Heart right ventricle (tissue), 16 donors: Measurements from ENCODE around the gene MMRN2. TPM values are rescaled to one million over a fixed set of nuclear protein-coding genes. Genes with fewer than 3 reads are reported as not detected.

Experiments
- ATAC-seq, 8 donors: fragments of 200-7000 bp; cut with Tn5 transposase; one replicate each; pipeline ENCODE4 v1.9.1; 2020; ENCODE audit warnings: mild to moderate bottlenecking in 8 of 8, moderate library complexity in 8 of 8, moderate number of reproducible peaks in 1 of 8
- DNase-seq, 2 donors: peaks; one replicate each; pipeline ENCODE4 v3.0.0-alpha.2; 2020
- H3K27ac ChIP-seq, 10 donors: fragments of 200-600 bp; sonication (generic) in 2 of 10; one replicate each; pipeline versions ENCODE4 v1.5.0 to v1.8.0; 2020 to 2022; ENCODE audit warnings: mild to moderate bottlenecking in 3 of 10
- H3K27me3 ChIP-seq, 7 donors: fragments of 200-600 bp; one replicate each; pipeline ENCODE4 v1.8.0; 2021 to 2022; ENCODE audit warnings: mild to moderate bottlenecking in 2 of 7
- H3K36me3 ChIP-seq, 9 donors: fragments of 200-600 bp; sonication (generic) in 1 of 9; one replicate each; pipeline versions ENCODE4 v1.5.0 to v1.8.0; 2020 to 2022; ENCODE audit warnings: mild to moderate bottlenecking in 2 of 9
- H3K4me1 ChIP-seq, 9 donors: fragments of 200-600 bp; sonication (generic) in 1 of 9; one replicate each; pipeline versions ENCODE4 v1.5.0 to v1.8.0; 2020 to 2022; ENCODE audit warnings: mild to moderate bottlenecking in 4 of 9
- H3K4me3 ChIP-seq, 10 donors: fragments of 200-600 bp; sonication (generic) in 2 of 10; one replicate each; pipeline versions ENCODE4 v1.5.0 to v1.8.0; 2020 to 2022; ENCODE audit warnings: mild to moderate bottlenecking in 7 of 10, moderate library complexity in 2 of 10
- H3K9me3 ChIP-seq, 11 donors: fragments of 200-600 bp in 10 of 11; sonication (generic) in 2 of 11; one replicate each; pipeline versions ENCODE4 v1.5.0 to v1.8.0; 2013 to 2022; ENCODE audit warnings: mild to moderate bottlenecking in 2 of 11, control low read depth in 1 of 11, moderate library complexity in 1 of 11
- CTCF ChIP-seq, 9 donors: fragments of 200-600 bp; sonication (generic) in 2 of 9; IDR thresholded peaks; one replicate each; pipeline versions ENCODE4 v1.5.0 to v1.8.0; 2021 to 2022; ENCODE audit warnings: antibody characterized with exemption in 9 of 9, mild to moderate bottlenecking in 5 of 9, moderate library complexity in 1 of 9
- WGBS, 2 donors: extraction: QIAGEN DNeasy Blood & Tissue Kit; methylation state at CpG; one replicate each; pipeline ENCODE4 v1.1.7; 2013; ENCODE audit warnings: inconsistent platforms in 1 of 2; 5-methylcytosine and 5-hydroxymethylcytosine counted together
- intact Hi-C, 10 donors: fragments of 100-400 bp; cut with DNase I; formaldehyde crosslinking; loops; one replicate each; pipeline versions ENCODE4 v1.11.1 to v1.14.2; 2022
- polyA plus RNA-seq, 2 donors: library from polyadenylated mRNA; stranded (reverse); fragments of 200-250 nt; gene quantifications; one replicate each; pipeline ENCODE4 v1.2.3, GENCODE V29; 2013
- total RNA-seq, 10 donors: library from RNA; stranded (reverse); fragmentation: NEBNext Ultra II Directional in 3 of 10; extraction: Animal tissue kit (Norgen Biotek cat#: 25700) in 3 of 10; gene quantifications; one replicate each; pipeline versions ENCODE4 v1.2.1 to v1.2.4, GENCODE V29; 2021 to 2023
- donor health status: Arrhythmogenic right ventricular cardiomyopathy.
- donor health status: ischemic (EF 13 %, LVEDD 7.1; RV severe dilation, severe dysfunction).
- donor health status: healthy with polysubstance abuse.
- donor health status: DM: no; HTN: yes; CAD: no.
- donor health status: DM: no; HTN: no; CAD: no.
- donor health status: ischemic (EF 25% LVEDD 6.9; RV normal size, moderate dysfunction).
- donor health status: ischemic (EF 25% LVEDD 5.7; RV mildly dilated, moderate dysfunction).
- donor health status: healthy.
- donor health status: DM: yes; HTN: yes; CAD: no.
- donor health status: Ischemic cardiomyopathy.
- donor health status: ischemic (EF 35%, LVEDD 5.7; RV mildly dilated, moderate dysfunction).
- donor health status: nonischemic (EF 11% LVEDD 7.7; RV severe dilation, severe dysfunction).
- donor health status: DM: yes; HTN: yes; CAD: no.
- donor health status: PGD.
- donor health status: ischemic (EF 29% LVEDD 5.4; RV normal size, mild dysfunction).
- donor health status: nonischemic (EF 23%, LVEDD 6.1; RV moderate dilation, normal function).

The MMRN2 gene
- total and polyA plus RNA-seq, 12 donors: 22.5 to 43.2 (median 33.2) TPM

GRCh38 chr10:86967481-86967941 lies 10.1 kb upstream of the MMRN2 start:
- ATAC-seq (no peak), DNase-seq (no peak)
- Histone ChIP-seq H3K36me3 (no peaks in the 10 kb centered on the region), H3K27ac (peak overlapping the region in 9 of 10 donors; percentile 85 to 98 (median 95)), H3K4me1 (peaks cover 13 to 67% (median 50%) of the 10 kb centered on the region in 9 donors), H3K27me3 (peaks cover 0 to 47% (median 0%) of the 10 kb centered on the region in 7 donors), H3K4me3 (peak overlapping the region in 8 of 10 donors; percentile 62 to 79 (median 69)), H3K9me3 (no peaks in the 10 kb centered on the region)
- intact Hi-C loops: loop anchor here in 1 of 10 donors (2.0 kb wide), 1 partner anchor 29 kb away; no protein-coding TSS in a partner anchor
- no peak for TF ChIP-seq CTCF (IDR thresholded peaks at IDR 0.05)
- 70 to 75% methylated on average over 7 of the region's 7 CpGs for WGBS, 2 donors

GRCh38 chr10:86965986-86966654 lies 8.7 kb upstream of the MMRN2 start:
- H3K27ac ChIP-seq: peak overlapping the region in 7 of 10 donors; percentile 38 to 61 (median 52)
- 52 to 58% methylated on average over 11 of the region's 11 CpGs for WGBS, 2 donors
- peaks cover 0 to 8% (median 0%) of the 10 kb centered on the region in 9 donors for H3K36me3 ChIP-seq
- peaks cover 0 to 36% (median 0%) of the 10 kb centered on the region in 7 donors for H3K27me3 ChIP-seq
- H3K4me1 ChIP-seq: peaks cover 9 to 55% (median 43%) of the 10 kb centered on the region in 9 donors
- peak overlapping the region in 3 of 10 donors; percentile 26 to 33 (median 32) for H3K4me3 ChIP-seq
- DNase-seq (no peak), ATAC-seq (no peak)
- no peak for TF ChIP-seq CTCF (IDR thresholded peaks at IDR 0.05)
- intact Hi-C loops: loop anchor here in 1 of 10 donors (2.0 kb wide), 1 partner anchor 27 kb away; no protein-coding TSS in a partner anchor
- H3K9me3 ChIP-seq: no peaks in the 10 kb centered on the region

- H3K27me3 ChIP-seq: peaks cover 0 to 23% (median 0%) of the 10 kb centered on the region in 7 donors
- H3K27ac ChIP-seq: no peak overlapping the region
Measured at GRCh38 chr10:86964847-86965190, 7.4 kb upstream of the MMRN2 start.

More at GRCh38 chr10:86964847-86965190, 7.4 kb upstream of the MMRN2 start:
- WGBS, 2 donors: 87 to 91% methylated on average over 2 of the region's 2 CpGs
- DNase-seq (no peak), ATAC-seq (no peak)
- Histone ChIP-seq H3K4me1 (peaks cover 13 to 55% (median 46%) of the 10 kb centered on the region in 9 donors), H3K36me3 (peaks cover 0 to 8% (median 0%) of the 10 kb centered on the region in 9 donors), H3K9me3 (no peaks in the 10 kb centered on the region), H3K4me3 (no peak overlapping the region)
- no peak for TF ChIP-seq CTCF (IDR thresholded peaks at IDR 0.05)
- intact Hi-C loops: no loop called here
